Measurements from ENCODE around the gene PRL.

- TF ChIP-seq CTCF (conservative IDR thresholded peaks at IDR 0.05; ENCODE audit: low read depth in 2 of 2) (no peak), POLR2AphosphoS5 (IDR thresholded peaks at IDR 0.05; ENCODE audit: low read depth) (no peak), EZH2 (IDR thresholded peaks at IDR 0.05; ENCODE audit: low read depth, unreplicated experiment) (no peak), REST (IDR thresholded peaks at IDR 0.05; ENCODE audit: unreplicated experiment) (no peak), JUNB (IDR thresholded peaks at IDR 0.05; ENCODE audit: unreplicated experiment) (no peak), EZH2phosphoT487 (IDR thresholded peaks at IDR 0.05; ENCODE audit: unreplicated experiment) (no peak), ZNF462 (CRISPR knock-in tag; IDR thresholded peaks at IDR 0.05) (no peak)
Observed at GRCh38 chr6:22284666-22285065, 12.2 kb downstream of the PRL start.

Data from GM23338 (cell line).